Spleen (tissue), 11 donors: ENCODE results near the gene CITED2. TPM values are rescaled to one million over a fixed set of nuclear protein-coding genes. Genes with fewer than 3 reads are reported as not detected.
A peak's percentile ranks its signal among the peaks of the same experiment; 100 is the strongest.

Experiments used
- DNase-seq: peaks from one replicate; pipeline ENCODE4 v3.0.0-alpha.2; 2020
- H3K27ac ChIP-seq, 8 donors: fragments of 200-600 bp; sonication (generic) in 7 of 8; 1 replicate in 4 of 8; 2 replicates in 4 of 8; pipeline versions ENCODE4 v1.5.0 to v1.8.0; 2016 to 2021; ENCODE audit warnings: inconsistent platforms in 4 of 8, mild to moderate bottlenecking in 4 of 8, moderate library complexity in 1 of 8
- H3K27me3 ChIP-seq, 7 donors: fragments of 200-600 bp; sonication (generic) in 6 of 7; replicated peaks in 1 of 7; 1 replicate in 4 of 7; 2 replicates in 3 of 7; pipeline versions ENCODE4 v1.5.0 to v1.8.0; 2016 to 2021; ENCODE audit warnings: inconsistent platforms in 3 of 7, mild to moderate bottlenecking in 1 of 7
- H3K36me3 ChIP-seq, 6 donors: fragments of 200-600 bp; sonication (generic) in 5 of 6; 1 replicate in 4 of 6; 2 replicates in 2 of 6; pipeline versions ENCODE4 v1.5.0 to v1.8.0; 2016 to 2021; ENCODE audit warnings: inconsistent platforms in 2 of 6
- H3K4me1 ChIP-seq, 6 donors: fragments of 200-600 bp; sonication (generic) in 5 of 6; 1 replicate in 3 of 6; 2 replicates in 3 of 6; pipeline versions ENCODE4 v1.5.0 to v1.8.0; 2016 to 2021; ENCODE audit warnings: inconsistent platforms in 3 of 6
- H3K4me3 ChIP-seq, 8 donors: fragments of 200-600 bp; sonication (generic) in 7 of 8; 1 replicate in 4 of 8; 2 replicates in 4 of 8; pipeline versions ENCODE4 v1.5.0 to v1.8.0; 2016 to 2021; ENCODE audit warnings: inconsistent platforms in 4 of 8, mild to moderate bottlenecking in 4 of 8, moderate library complexity in 2 of 8
- H3K9me3 ChIP-seq, 8 donors: fragments of 200-600 bp; sonication (generic) in 7 of 8; 1 replicate in 4 of 8; 2 replicates in 4 of 8; pipeline versions ENCODE4 v1.5.0 to v1.8.0; 2016 to 2021; ENCODE audit warnings: inconsistent platforms in 4 of 8
- POLR2A ChIP-seq, 3 donors: fragments of 450-650 bp; IDR thresholded peaks; one replicate each; pipeline ENCODE4 v1.5.1; 2017; ENCODE audit warnings: antibody characterized with exemption in 3 of 3, mild to moderate bottlenecking in 1 of 3
- POLR2AphosphoS5 ChIP-seq, 3 donors: sonication (generic); formaldehyde crosslinking; IDR thresholded peaks; one replicate each; pipeline ENCODE4 v1.5.1; 2017; ENCODE audit warnings: antibody characterized with exemption in 3 of 3
- WGBS, 5 donors: extraction: QIAGEN DNeasy Blood & Tissue Kit in 3 of 5; methylation state at CpG; one replicate each; pipeline versions ENCODE4 v1.1.5 to v1.1.7; 2013 to 2018; 5-methylcytosine and 5-hydroxymethylcytosine counted together
- intact Hi-C: fragments of 100-400 bp; cut with DNase I; formaldehyde crosslinking; loops from one replicate; pipeline ENCODE4 v1.15.0; 2023; ENCODE audit warnings: low total_unique reads
- polyA plus RNA-seq, 3 donors: library from polyadenylated mRNA; stranded (reverse); fragments of 200-250 nt; gene quantifications; one replicate each; pipeline ENCODE4 v1.2.1, GENCODE V29; 2013
- total RNA-seq, 7 donors: library from RNA; depleted of rRNA in 3 of 7; stranded (reverse); fragments of >200 nt in 3 of 7; fragmentation: NEBNext Ultra II Directional in 4 of 7; extraction: Animal tissue kit (Norgen Biotek cat#: 25700) in 4 of 7; gene quantifications; one replicate each; pipeline versions ENCODE4 v1.1.0 to v1.2.1, GENCODE V29; 2016 to 2021
- TF ChIP-seq, protein P1 (sequence below), 11 experiments: fragments of 200-600 bp in 7 of 11; fragments of 450-650 bp in 4 of 11; sonication (generic) in 4 of 11; IDR thresholded peaks in 8 of 11; conservative IDR thresholded peaks in 3 of 11; 1 replicate in 7 of 11; 2 replicates in 4 of 11; pipeline versions ENCODE4 v1.4.0 to v1.8.0; 2016 to 2021; ENCODE audit warnings: antibody characterized with exemption in 11 of 11, inconsistent platforms in 4 of 11, mild to moderate bottlenecking in 1 of 11
- donor health status: healthy with polysubstance abuse.
- donor health status: DM: no; HTN: no; CAD: no; lungs with moderate emphysema.
- donor health status: DM: no; HTN: no; CAD: no.
- donor health status: Bipolar disorder and iron deficiency.
- donor health status: healthy.
- donor health status: DM: no; HTN: no; CAD: no.
- donor health status: DM: yes; HTN: yes; CAD: no.

Gene CITED2
- total and polyA plus RNA-seq, 10 donors = 12.9 to 213 (median 145) TPM

DNA sequence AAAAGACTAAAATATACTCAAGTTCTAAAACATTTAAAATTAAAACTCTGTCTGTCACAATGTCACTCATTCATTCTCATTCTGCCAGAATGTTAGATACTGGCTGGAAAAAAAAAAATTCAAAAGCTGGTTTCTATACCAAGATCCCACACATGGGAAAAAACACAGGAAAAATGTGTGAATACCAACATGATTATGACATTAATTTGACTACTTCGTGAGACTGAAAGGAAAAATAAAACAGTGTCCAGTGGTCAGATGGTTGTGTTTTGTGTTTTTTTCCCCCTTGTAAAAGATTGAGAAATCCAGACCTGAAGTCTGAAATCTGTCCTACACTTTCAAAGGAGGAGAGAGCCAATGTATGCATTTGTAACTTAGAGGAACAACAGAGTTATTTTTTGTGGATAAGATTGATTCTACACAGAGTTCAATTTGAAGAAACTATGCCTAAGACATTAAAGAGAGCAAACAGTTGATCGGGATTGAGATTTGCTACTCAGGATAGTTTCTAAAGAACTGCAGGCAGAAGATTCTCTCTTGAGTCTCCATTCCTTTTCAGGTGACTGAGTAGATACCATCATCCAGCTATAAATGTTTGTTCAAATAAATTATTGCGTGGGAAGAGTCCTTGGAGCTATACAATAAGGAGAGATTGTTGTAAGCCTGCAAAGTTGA lies 43.5 kb downstream of the CITED2 start:
- intact Hi-C loops = no loop called here
- H3K27me3 ChIP-seq = no peaks in the 10 kb centered on the region
- H3K36me3 ChIP-seq = no peaks in the 10 kb centered on the region
- H3K4me3 ChIP-seq = no peak overlapping the region
- peaks cover under 1 to 28% (median 10%) of the 10 kb centered on the region in 6 donors for H3K4me1 ChIP-seq
- no peak for TF ChIP-seq POLR2AphosphoS5 (IDR thresholded peaks at IDR 0.05)
- no peak for TF ChIP-seq POLR2A (IDR thresholded peaks at IDR 0.05)
- TF ChIP-seq, protein P1, sequence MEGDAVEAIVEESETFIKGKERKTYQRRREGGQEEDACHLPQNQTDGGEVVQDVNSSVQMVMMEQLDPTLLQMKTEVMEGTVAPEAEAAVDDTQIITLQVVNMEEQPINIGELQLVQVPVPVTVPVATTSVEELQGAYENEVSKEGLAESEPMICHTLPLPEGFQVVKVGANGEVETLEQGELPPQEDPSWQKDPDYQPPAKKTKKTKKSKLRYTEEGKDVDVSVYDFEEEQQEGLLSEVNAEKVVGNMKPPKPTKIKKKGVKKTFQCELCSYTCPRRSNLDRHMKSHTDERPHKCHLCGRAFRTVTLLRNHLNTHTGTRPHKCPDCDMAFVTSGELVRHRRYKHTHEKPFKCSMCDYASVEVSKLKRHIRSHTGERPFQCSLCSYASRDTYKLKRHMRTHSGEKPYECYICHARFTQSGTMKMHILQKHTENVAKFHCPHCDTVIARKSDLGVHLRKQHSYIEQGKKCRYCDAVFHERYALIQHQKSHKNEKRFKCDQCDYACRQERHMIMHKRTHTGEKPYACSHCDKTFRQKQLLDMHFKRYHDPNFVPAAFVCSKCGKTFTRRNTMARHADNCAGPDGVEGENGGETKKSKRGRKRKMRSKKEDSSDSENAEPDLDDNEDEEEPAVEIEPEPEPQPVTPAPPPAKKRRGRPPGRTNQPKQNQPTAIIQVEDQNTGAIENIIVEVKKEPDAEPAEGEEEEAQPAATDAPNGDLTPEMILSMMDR (IDR thresholded peaks at IDR 0.05 in 8 of 11, conservative IDR thresholded peaks at IDR 0.05 in 3 of 11) = no peak
- DNase-seq = no peak
- WGBS, 5 donors = 69 to 81% (median 71%) methylated on average over 3 of the region's 3 CpGs
- H3K27ac ChIP-seq = no peak overlapping the region
- peaks cover 0 to 6% (median 0%) of the 10 kb centered on the region in 8 donors for H3K9me3 ChIP-seq

DNA sequence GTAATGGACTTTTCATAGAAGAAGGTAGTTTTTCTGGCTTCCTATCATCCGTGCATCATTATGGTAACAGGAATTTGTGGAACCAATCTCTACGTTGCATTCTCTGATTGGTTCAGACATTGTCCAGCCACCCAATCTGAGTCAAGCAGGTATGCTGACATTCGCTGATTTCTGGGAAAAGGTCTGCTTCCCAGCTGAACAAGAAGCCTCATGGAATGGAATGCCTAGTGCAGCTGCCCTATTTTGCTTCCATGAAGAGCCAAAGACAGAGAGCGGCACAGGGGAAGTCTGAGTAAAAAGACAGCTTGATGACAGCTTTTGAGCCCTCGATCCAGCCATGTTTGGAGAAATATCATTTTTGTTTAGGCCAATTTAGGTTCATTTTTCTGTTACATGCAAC lies 44.1 kb downstream of the CITED2 start:
- WGBS, 5 donors = 78 to 88% (median 84%) methylated on average over 5 of the region's 5 CpGs
- peaks cover 5 to 28% (median 14%) of the 10 kb centered on the region in 6 donors for H3K4me1 ChIP-seq
- DNase-seq = no peak
- no peak overlapping the region for H3K27ac ChIP-seq
- no peak overlapping the region for H3K4me3 ChIP-seq
- H3K36me3 ChIP-seq = no peaks in the 10 kb centered on the region
- intact Hi-C loops = no loop called here
- no peaks in the 10 kb centered on the region for H3K27me3 ChIP-seq
- H3K9me3 ChIP-seq = peaks cover 0 to 6% (median 0%) of the 10 kb centered on the region in 8 donors
- no peak for TF ChIP-seq POLR2A (IDR thresholded peaks at IDR 0.05)
- TF ChIP-seq, protein P1 (IDR thresholded peaks at IDR 0.05 in 8 of 11, conservative IDR thresholded peaks at IDR 0.05 in 3 of 11) = no peak
- no peak for TF ChIP-seq POLR2AphosphoS5 (IDR thresholded peaks at IDR 0.05)

DNA sequence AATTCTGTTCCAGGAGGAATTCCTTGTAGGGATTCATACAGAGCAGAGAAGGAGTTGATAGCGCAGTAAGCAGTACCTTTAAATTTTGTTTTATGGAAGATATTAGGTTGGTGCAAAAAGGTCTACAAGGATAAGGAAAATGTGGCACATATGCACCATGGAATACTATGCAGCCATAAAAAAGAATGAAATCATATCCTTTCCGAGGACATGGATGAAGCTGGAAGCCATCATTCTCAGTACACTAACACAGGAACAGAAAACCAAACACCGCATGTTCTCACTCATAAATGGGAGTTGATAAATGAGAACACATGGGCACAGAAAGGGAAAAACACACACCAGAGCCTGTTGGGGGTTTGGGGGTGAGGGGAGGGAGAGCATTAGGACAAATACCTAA lies 45.2 kb downstream of the CITED2 start:
- H3K27ac ChIP-seq = no peak overlapping the region
- peaks cover 16 to 30% (median 22%) of the 10 kb centered on the region in 6 donors for H3K4me1 ChIP-seq
- no peak overlapping the region for H3K4me3 ChIP-seq
- H3K36me3 ChIP-seq = no peaks in the 10 kb centered on the region
- intact Hi-C loops = no loop called here
- no peak for DNase-seq
- 95 to 99% (median 99%) methylated on average over 3 of the region's 3 CpGs for WGBS, 5 donors
- H3K9me3 ChIP-seq = peaks cover 0 to 6% (median 0%) of the 10 kb centered on the region in 8 donors
- TF ChIP-seq, protein P1 (IDR thresholded peaks at IDR 0.05 in 8 of 11, conservative IDR thresholded peaks at IDR 0.05 in 3 of 11) = no peak
- TF ChIP-seq POLR2A (IDR thresholded peaks at IDR 0.05) (no peak), POLR2AphosphoS5 (IDR thresholded peaks at IDR 0.05) (no peak)
- no peaks in the 10 kb centered on the region for H3K27me3 ChIP-seq

DNA sequence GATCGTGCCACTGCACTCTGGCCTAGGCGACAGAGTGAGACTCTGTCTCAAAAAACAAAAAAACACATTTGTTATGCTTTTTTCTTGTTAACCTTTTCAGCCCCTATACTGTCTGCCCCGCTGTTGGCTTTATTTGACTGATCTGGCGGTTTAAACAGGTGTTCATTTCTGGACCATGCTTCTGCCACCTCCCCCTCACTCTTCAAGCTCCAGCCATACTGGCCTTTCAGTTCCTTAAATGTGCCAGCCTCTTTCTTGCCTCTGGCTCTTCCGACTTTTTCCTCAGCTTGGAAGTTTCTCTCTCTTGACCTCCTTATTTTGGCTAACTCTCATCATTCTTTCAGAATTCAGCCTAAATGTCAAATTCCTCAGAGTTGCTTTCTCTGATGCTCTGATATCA lies 47.4 kb downstream of the CITED2 start:
- H3K27me3 ChIP-seq = no peaks in the 10 kb centered on the region
- peaks cover 18 to 46% (median 36%) of the 10 kb centered on the region in 6 donors for H3K4me1 ChIP-seq
- intact Hi-C loops = no loop called here
- no peak for DNase-seq
- 70 to 86% (median 79%) methylated on average over 5 of the region's 5 CpGs for WGBS, 5 donors
- H3K27ac ChIP-seq = peak overlapping the region in 2 of 8 donors; percentile 87 to 93
- H3K4me3 ChIP-seq = no peak overlapping the region
- H3K36me3 ChIP-seq = no peaks in the 10 kb centered on the region
- TF ChIP-seq, protein P1 (IDR thresholded peaks at IDR 0.05 in 8 of 11, conservative IDR thresholded peaks at IDR 0.05 in 3 of 11) = no peak
- TF ChIP-seq POLR2AphosphoS5 (IDR thresholded peaks at IDR 0.05) = no peak
- no peak for TF ChIP-seq POLR2A (IDR thresholded peaks at IDR 0.05)
- H3K9me3 ChIP-seq = peaks cover 0 to 6% (median 0%) of the 10 kb centered on the region in 8 donors
